Mucosa of descending colon (tissue), 3 donors: ENCODE results near the gene CEP68. TPM values are rescaled to one million over a fixed set of nuclear protein-coding genes. Genes with fewer than 3 reads are reported as not detected.
A peak's percentile ranks its signal among the peaks of the same experiment; 100 is the strongest.

Source experiments
- ATAC-seq: fragments of 200-7000 bp; cut with Tn5 transposase; one replicate; pipeline ENCODE4 v1.9.1; 2020; ENCODE audit warnings: mild to moderate bottlenecking, moderate library complexity
- DNase-seq, 3 donors: peaks; one replicate each; pipeline ENCODE4 v3.0.0-alpha.2; 2020
- H3K36me3 ChIP-seq: fragments of 200-600 bp; one replicate; pipeline ENCODE4 v1.8.0; 2021; ENCODE audit warnings: low read depth, mild to moderate bottlenecking
- H3K4me1 ChIP-seq: fragments of 200-600 bp; one replicate; pipeline ENCODE4 v1.8.0; 2021; ENCODE audit warnings: low read depth, mild to moderate bottlenecking
- H3K4me3 ChIP-seq: fragments of 200-600 bp; one replicate; pipeline ENCODE4 v1.8.0; 2021; ENCODE audit warnings: mild to moderate bottlenecking
- H3K9me3 ChIP-seq: fragments of 200-600 bp; one replicate; pipeline ENCODE4 v1.8.0; 2021; ENCODE audit warnings: mild to moderate bottlenecking
- intact Hi-C, 2 donors: fragments of 100-400 bp; cut with DNase I in 1 of 2; cut with micrococcal nuclease in 1 of 2; formaldehyde crosslinking; loops; one replicate each; pipeline versions ENCODE4 v1.11.0 to v1.11.1; 2022; cut with DNase I, micrococcal nuclease
- total RNA-seq, 3 donors: library from RNA; stranded (reverse); fragmentation: NEBNext Ultra II Directional in 2 of 3; extraction: Animal tissue kit (Norgen Biotek cat#: 25700) in 2 of 3; gene quantifications; one replicate each; pipeline versions ENCODE4 v1.2.1 to v1.2.4, GENCODE V29; 2021 to 2023
- TF ChIP-seq, protein P1 (sequence below): fragments of 200-600 bp; IDR thresholded peaks from one replicate; pipeline ENCODE4 v1.8.0; 2022; ENCODE audit warnings: antibody characterized with exemption, mild to moderate bottlenecking
- donor health status: DM: no; HTN: no; CAD: no; lungs with moderate emphysema.
- donor health status: DM: no; HTN: no; CAD: no.
- donor health status: DM: no; HTN: yes; CAD: no.

The CEP68 gene
- total RNA-seq, 3 donors from 2014 or later, result 8.9 to 30.9 (median 13.2) TPM

DNA sequence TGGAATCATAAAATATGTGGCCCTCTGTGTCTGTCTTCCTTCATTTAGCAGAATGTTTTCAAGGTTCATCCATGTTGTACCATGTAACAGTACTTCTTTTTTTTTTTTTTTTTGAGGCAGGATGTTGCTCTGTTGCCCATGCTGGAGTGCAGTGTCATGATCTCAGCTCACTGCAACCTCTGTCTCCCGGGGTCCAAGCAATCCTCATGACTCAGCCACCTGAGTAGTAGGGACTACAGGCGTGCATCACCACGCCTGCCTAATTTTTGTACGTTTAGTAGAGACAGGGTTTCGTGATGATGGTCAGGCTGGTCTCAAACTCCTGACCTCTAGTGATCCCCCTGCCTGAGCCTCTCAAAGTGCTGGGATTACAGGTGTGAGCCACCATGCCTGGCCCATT is 42.5 kb downstream of the CEP68 start:
- H3K4me3 ChIP-seq, result no peak overlapping the region
- TF ChIP-seq, protein P1, sequence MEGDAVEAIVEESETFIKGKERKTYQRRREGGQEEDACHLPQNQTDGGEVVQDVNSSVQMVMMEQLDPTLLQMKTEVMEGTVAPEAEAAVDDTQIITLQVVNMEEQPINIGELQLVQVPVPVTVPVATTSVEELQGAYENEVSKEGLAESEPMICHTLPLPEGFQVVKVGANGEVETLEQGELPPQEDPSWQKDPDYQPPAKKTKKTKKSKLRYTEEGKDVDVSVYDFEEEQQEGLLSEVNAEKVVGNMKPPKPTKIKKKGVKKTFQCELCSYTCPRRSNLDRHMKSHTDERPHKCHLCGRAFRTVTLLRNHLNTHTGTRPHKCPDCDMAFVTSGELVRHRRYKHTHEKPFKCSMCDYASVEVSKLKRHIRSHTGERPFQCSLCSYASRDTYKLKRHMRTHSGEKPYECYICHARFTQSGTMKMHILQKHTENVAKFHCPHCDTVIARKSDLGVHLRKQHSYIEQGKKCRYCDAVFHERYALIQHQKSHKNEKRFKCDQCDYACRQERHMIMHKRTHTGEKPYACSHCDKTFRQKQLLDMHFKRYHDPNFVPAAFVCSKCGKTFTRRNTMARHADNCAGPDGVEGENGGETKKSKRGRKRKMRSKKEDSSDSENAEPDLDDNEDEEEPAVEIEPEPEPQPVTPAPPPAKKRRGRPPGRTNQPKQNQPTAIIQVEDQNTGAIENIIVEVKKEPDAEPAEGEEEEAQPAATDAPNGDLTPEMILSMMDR, result no peak
- peaks cover 7% of the 10 kb centered on the region for H3K4me1 ChIP-seq
- ATAC-seq, result no peak
- DNase-seq, result no peak
- intact Hi-C loops, result no loop called here
- H3K36me3 ChIP-seq, result no peaks in the 10 kb centered on the region
- H3K9me3 ChIP-seq, result no peaks in the 10 kb centered on the region

DNA sequence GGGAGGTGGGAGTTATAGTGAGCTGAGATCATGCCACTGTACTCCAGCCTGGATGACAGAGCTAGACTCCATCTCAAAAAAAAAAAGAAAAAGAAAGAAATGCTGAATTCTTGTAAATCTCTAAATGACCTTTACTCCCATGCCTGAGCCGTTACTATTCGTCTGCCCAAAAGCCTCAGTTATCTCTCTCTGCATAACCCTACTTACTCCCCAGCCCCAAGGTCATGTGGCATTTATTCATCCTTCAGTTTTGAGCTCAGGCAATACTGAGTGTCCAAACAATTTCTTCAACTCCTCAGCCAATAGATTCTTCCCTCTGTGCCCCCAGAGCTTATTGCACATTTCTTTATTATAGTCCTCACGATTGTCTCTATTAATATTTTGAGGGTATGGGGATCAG is 44.9 kb downstream of the CEP68 start:
- DNase-seq (no peak), ATAC-seq (no peak)
- no peak overlapping the region for H3K4me3 ChIP-seq
- H3K9me3 ChIP-seq, result no peaks in the 10 kb centered on the region
- no peaks in the 10 kb centered on the region for H3K36me3 ChIP-seq
- H3K4me1 ChIP-seq, result peaks cover 4% of the 10 kb centered on the region
- intact Hi-C loops, result no loop called here
- TF ChIP-seq, protein P1, result no peak

DNA sequence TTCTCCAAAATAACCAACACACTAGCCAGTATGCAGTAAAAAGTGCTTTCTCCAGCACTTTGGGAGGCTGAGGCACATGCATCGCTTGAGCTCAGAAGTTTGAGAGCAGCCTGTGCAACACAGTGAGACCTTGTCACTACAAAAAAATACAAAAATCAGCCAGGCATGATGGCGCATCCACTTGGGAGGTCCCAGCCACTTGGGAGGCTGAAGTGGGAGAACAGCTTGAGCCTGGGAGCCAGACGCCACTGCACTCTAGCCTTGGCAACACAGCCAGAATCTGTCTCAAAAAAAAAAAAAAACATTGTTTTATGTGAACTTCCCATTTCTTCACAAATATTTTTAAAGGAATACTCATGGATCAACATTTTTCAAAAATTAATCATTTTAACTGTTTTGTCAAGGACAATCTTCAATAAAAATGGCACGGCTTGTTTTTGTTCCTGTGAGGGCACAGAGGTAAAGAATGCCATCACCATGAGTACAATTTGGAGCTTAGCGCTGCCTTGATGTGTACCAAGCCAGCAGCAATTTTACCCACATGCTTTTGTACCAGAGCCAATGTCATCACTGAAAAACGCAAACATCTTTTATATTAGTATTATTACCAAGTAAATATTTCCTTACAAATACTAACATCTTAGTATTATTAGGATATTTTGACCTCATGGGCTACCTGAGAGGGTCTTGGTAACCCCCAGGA is 46.9 kb downstream of the CEP68 start:
- intact Hi-C loops, result no loop called here
- Histone ChIP-seq H3K36me3 (no peaks in the 10 kb centered on the region), H3K4me3 (no peak overlapping the region), H3K9me3 (no peaks in the 10 kb centered on the region), H3K4me1 (no peaks in the 10 kb centered on the region)
- TF ChIP-seq, protein P1, result no peak
- ATAC-seq (no peak), DNase-seq (no peak)

DNA sequence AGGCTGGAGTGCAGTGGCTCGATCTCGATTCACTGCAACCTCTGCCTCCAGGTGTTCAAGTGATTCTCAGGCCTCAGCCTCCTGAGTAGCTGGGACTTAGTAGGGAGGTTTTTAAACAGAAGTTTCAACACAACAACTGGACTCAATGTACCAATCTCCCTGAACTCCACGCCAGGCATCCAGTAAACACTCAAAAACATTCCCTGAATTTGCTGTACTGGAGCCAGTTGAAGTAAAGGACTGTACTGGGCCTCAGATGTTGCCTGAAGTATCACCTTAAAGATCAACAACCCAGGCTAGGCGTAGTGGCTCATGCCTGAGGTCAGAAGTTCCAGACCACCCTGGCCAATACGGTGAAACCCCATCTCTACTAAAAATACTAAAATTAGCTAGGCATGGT is 51.3 kb downstream of the CEP68 start:
- TF ChIP-seq, protein P1, result no peak
- no peak for ATAC-seq
- intact Hi-C loops, result no loop called here

DNA sequence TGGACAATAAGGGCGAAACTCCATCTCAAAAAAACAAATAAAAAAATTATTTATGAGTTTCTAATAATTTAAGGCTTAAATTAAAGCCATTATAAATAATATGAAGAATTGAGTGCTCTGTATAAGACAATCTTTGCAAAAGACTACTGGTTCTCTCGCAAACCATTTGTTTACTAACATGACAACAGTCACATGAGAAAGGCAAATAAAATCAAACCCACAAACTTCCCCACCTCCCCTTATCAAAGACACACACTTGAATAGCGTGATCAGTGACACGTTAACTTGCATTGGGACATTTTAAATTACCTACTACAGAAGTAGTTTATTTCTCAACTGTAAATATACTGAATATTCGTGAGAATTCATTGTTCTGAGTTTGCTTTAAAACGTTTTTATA is 52.6 kb downstream of the CEP68 start:
- H3K4me3 ChIP-seq, result no peak overlapping the region
- ATAC-seq, result no peak
- intact Hi-C loops, result no loop called here
- peaks cover 24% of the 10 kb centered on the region for H3K4me1 ChIP-seq
- TF ChIP-seq, protein P1, result no peak
- H3K9me3 ChIP-seq, result no peaks in the 10 kb centered on the region
- DNase-seq, result no peak
- H3K36me3 ChIP-seq, result no peaks in the 10 kb centered on the region

More for the DNA sequence above, 51.3 kb downstream of the CEP68 start:
- peaks cover 11% of the 10 kb centered on the region for H3K4me1 ChIP-seq
- H3K36me3 ChIP-seq, result no peaks in the 10 kb centered on the region
- DNase-seq, result no peak
- H3K9me3 ChIP-seq, result no peaks in the 10 kb centered on the region
- H3K4me3 ChIP-seq, result no peak overlapping the region

DNA sequence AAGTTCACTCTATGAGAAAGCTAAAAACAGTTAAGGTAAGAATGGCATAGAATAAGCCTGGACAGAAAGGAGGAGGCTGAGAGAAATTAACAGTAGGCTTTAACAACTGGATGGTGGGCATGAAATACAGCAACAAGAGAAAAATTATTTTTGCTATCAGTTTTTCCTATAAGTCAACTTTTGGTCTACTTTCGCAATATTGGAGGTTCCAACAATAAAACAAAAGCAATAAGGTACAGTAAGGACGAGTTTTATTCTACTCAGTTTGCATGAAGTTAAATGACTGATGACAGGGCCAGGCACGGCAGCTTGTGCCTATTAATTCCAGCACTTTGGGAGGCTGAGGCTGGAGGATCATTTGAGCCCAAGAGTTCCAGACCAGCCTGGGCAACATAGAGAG is 56.4 kb downstream of the CEP68 start:
- Histone ChIP-seq H3K36me3 (no peaks in the 10 kb centered on the region), H3K4me1 (peaks cover 48% of the 10 kb centered on the region), H3K4me3 (no peak overlapping the region), H3K9me3 (no peaks in the 10 kb centered on the region)
- DNase-seq (no peak), ATAC-seq (peak; percentile 38)
- intact Hi-C loops, result no loop called here
- TF ChIP-seq, protein P1, result no peak
